CD4-positive, alpha-beta T cell treated with Interleukin-4 for 4 hours (primary cell): ENCODE data around the gene FLII.
A peak's percentile ranks its signal among the peaks of the same experiment; 100 is the strongest.
"Not testable (repeated sequence)": the region's sequence is repeated elsewhere in the genome, so short reads cannot be mapped to it uniquely, and the experiment has no call there.

Experiments
- DNase-seq: peaks from one replicate; pipeline ENCODE4 v3.0.0-alpha.2; 2020

FLII gene

DNA sequence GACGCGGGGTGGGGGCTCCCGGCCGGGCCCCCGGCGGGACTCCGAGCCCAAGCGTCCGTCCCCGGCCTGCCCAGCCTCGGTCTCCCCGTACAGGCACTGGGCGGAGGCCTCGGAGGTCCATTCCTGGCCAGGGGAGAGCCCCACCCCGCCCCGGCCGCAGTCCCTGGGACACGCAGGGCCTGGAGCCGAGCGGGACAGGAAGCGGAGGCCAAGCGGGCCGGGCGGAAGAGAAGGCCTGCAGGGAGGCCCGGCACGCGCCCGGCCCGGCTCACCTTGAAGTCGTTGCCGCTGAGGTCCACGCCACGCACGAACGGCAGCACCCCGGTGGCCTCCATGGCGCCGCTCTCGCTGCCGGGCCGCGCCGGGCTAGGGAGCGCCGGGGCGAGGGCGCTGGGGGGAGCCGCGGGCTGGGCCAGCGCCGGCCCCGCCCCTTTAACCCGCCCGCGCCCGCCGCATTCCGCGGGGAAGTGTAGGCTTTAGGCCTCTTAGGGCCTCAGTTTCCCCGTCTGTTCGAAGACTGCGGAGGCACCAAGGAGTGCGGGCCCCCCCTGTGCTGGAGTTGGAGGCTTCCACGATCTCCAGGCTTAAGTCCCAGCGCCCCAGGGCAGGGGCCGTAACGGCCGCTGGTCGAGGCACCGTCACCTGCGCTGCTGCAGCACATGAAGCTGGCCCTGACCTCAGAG, at the start of gene FLII:
Gene FLII (minus strand): TSS at position 383 of the 683 bp plus-strand sequence. CDS start 48 bp downstream, at position 335.
- DNase-seq: peak; percentile 29

DNA sequence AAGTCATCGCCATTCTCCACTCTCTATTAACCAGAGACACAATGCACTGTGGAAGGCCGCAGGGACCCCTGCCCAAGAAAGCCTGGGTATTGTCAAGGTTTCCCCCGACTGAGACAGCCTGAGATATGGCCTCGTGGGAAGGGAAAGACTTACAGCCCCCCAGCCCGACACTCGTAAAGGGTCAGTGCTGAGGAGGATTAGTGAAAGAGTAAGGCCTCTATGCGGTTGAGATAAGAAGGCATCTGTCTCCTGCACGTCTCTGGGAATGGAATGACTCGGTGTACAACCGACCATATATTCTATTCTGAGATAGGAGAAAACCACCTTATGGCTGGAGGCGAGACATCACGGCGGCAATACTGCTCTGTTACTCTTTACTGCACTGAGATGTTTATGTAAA, 44.7 kb upstream of the FLII start:
- not testable (repeated sequence) for DNase-seq

DNA sequence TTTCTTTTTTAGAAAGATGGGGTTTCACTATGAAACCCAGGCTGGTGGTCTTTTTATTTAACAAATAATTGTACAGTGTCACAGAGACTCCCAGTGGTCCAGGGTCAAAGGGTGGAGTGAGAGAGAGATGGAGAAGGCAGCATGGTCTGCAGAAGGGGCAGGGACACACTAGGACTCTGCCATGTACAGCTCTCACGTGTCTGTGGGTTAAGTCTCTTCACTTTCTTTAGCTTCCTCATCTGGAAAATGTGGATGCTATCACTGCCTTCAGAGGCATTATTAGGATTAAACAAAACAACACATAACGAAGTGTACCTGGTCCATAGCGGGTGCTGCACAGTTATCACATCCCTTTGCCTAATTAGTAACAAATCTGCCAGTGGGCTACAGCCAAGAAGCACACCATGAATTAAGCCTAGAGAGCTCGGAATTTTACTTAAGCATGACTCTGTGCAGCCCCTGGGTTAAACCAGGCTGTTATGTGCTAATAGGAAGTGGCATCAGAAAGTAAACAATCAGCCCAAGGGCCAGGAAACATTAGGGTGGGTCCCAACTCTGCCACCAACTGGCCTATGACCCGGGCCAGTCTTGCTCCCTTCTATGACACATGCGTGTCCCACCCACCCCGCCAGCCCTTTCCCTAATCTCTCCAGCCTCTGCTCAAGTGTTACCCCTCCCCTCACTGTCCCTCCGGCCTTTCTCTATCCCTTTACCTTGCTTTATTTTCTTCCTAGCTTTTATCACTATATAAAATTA, 42.4 kb upstream of the FLII start:
- DNase-seq: no peak

DNA sequence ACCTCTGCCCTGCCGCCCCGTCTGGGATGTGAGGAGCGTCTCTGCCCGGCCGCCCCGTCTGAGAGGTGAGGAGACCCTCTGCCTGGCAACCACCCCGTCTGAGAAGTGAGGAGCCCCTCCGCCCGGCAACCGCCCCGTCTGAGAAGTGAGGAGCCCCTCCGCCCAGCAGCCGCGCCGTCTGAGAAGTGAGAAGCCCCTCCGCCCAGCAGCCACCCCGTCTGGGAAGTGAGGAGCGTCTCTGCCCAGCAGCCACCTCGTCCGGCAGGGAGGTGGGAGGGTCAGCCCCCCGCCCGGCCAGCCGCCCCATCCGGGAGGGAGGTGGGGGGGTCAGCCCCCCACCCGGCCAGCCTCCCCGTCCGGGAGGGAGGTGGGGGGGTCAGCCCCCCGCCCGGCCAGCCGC, 39.5 kb upstream of the FLII start:
- not testable (repeated sequence) for DNase-seq

DNA sequence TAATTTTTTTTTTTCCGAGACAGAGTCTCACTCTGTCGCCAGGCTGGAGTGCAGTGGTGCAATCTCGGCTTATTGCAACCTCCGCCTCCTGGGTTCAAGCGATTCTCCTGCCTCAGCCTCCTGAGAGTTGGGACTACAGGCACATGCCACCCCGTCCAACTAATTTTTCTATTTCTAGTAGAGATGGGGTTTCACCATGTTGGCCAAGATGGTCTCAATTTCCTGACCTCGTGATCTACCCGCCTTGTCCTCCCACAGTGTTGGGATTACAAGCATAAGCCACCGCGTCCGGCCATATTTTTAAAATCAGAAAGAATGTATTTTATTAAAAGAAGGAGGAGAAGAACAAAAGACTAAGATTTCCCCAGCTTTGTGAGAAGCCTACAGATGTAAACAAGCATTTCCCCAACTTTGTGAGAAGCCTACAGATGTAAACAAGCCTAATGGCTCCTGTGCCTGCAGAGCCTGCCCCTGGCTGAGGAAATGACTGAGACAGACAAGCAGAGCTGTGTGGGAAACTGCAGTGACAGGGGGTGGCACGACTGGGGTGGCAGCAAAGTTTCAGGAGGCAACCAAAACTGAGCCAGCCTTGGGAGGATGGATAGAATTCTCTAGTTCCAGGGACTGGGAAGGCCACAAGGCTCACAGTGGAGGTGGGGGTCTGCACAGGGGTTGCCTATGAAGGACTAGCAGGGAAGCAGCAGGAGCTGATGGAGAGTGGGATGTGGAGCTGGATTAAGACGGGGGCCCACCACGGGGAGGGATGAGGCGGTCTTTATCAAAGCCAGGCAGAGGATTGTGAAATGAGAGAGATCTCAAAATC, 33.4 kb upstream of the FLII start:
- DNase-seq: no peak

DNA sequence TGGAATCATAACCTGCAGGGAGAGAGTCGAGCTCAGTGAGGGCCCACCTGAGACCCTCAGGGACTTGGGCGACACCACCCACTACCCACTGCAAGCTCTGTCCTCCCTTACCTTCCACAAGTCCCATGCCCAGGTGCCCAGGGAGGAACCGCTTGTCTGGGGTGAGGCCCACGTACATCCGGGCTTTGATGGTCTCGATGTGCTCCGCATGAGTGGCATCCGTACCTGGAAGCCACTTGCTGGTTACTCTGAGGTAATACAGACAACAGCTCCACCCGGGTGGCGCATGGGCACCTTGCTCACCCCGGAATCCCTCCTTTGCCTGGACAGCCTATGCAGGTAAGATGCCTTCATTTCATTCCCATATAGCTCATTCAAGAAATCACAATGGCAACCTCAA, 26.8 kb upstream of the FLII start:
- no peak for DNase-seq

DNA sequence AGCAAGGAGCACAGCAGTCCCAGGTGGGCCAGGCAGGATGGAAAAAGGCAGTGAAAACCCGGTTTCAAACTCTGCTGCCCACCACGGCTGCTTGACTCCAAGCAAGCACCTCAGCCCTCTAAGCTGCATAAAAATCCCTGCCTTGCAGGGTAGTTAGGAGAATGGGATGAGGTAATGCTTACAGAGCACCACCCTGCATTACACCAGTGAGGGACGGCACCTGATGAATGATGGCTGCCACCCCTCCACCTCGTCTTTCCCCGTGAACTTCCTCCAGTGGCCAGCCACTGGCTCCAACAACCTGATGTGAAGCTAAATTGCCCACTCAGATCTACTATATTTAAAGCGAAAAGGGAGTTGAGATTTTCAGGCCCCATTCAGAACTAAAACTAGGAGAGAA, 23.2 kb upstream of the FLII start:
- no peak for DNase-seq

DNA sequence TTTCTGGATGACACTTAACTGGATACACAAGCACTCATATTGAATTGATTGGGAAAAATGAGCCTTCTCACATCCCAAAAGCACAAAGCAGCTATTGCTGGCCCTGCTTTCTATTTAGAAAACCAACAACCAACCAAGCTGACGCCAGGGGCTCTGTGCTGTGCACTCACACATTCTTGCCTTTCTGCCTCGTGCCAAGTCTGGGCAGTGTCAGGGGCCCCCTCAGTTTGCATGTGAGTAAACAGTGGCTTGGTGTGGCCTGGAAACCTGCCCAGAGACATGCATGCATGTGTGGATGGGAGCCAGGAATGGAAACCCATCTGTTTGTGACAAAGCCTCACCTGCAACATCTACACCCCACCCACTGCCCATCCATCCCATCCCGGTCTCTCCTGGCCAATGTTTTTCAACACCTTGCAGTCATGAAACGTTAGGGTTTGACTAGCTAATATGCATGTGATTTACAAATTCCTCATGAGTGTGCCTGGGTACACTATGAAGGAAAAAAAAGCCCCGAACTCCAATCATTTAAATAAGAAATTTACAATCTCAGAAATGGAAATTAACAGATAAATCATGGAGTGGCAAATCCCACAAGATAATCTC, 22.3 kb upstream of the FLII start:
- no peak for DNase-seq

DNA sequence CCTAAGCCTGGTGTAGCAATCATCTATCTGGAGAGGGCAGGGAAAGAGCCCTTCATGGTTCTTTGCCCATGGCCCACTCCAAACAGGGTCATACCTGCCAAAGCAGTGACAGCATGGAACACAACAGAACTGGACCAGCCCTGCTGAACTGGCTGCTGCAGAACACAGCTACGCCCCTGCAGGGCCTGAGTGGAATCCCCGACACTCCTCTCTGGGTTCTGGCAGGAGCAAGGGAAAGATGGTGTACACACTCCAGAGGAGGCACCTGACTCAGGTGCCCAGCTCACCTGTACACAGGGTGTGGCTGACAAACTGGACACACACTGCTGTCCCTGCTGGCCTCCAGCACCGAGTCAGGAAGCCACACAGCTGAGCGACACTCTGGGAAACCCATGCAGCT, 21.7 kb upstream of the FLII start:
- no peak for DNase-seq

DNA sequence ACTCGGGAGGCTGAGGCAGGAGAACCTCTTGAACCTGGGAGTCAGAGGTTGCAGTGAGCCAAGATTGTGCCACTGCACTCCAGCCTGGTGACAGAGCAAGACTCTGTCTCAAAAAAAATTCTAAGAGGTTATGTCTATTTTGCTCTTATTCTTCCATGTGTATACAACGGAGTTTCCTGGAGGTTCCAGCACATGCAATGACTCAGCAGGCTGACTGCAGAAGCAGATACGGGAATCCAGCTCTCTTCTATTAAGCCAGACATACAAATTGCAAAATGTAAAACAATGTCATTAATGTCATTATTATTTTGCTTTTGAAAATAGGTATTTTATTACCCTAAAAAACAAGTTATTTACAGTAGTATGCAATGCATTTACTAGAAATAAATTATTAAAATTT, 20.3 kb upstream of the FLII start:
- DNase-seq: no peak

DNA sequence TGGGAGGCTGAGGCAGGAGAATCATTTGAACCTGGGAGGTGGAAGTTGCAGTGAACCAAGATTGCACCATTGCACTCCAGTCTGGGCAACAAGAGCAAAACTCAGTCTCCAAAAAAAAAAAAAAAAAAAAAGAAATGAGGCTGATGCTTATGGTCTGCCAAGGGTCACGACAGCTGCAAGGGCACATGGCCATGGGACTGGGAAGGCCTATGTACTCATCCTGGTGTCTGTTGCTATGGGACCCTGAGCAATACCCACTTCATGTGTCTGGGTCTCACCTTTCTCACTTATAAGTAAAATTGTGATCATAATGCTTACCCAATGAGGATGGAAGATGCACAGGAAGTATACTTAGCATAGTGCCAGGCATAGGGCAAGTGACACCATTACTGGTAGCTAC, 18.5 kb upstream of the FLII start:
- DNase-seq: no peak

DNA sequence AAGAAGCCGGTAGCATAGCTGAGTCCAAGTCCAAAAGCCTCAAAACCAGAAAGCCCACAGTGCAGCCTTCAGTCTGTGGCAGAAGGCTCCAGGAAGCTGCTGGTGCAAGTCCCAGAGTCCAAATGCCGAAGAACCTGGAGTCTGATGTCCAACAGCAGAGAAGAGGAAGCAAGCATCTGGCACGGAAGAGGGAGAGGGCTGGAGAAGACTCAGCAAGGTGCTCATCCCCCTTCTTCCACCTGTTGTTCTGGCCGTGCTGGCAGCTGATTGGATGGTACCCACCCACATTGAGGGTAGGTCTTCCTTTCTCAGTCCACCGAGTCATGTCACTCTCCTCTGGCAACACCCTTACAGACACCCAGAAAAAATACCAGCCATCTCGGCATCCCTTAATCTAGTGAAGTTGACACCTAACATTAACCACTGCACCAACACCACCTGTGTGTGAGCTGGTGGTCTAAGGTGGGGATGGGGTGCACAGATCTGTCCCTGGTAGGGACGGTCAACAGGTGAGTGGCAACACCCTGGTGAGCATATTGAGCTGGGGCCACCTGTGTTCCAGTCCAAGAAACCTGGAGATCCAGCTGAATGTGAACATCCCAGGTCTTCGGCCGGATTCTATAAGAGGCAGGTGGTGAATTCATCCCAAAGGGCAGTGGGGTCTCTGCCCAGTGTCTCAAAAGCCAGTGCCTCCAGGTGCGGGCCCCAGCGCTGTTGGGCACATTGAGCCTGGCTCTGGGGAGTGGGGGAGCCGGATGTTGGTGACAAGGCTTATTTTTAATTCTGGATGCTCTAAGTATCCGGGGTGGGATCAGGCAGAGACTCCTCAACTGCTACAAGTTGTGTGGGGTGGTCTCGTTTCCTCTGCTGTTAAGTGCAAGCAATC, 11.8 kb upstream of the FLII start:
- DNase-seq: no peak

DNA sequence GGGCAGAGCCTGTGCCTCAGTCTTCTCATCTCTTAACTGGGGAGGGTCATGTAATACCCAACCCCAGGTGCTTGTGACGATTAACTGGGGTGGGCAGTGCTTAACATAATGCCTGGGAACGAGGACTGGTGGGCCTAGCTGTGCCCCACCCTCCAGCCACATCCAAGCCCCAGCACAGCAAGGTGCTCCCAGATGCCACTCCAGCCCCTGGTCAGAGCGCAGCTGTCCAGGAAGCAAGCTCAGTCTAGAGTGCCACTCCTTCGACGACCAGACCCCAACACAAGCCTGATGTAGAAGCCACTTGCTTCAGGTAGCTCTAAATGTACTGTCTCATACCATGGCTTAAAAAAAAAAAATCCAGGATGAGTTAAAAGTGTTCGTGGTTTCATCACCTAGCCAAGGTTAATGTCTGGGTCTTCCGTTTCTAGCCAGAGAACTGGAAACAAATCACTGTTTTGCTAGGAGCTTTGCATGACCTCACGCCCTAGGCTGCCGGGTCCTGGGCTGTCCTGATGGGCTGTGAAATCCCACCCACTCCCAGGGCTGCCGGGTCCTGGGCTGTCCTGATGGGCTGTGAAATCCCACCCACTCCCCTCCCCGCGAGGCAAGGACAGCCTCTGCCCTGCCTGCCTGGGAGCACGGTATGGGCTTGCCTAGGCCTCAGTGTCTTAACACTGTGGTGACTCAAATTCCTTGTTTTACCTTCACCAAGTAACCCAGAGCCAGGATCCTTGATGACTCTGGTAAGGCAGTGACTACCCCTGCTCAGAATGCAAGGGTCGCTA, 9.6 kb upstream of the FLII start:
- no peak for DNase-seq

DNA sequence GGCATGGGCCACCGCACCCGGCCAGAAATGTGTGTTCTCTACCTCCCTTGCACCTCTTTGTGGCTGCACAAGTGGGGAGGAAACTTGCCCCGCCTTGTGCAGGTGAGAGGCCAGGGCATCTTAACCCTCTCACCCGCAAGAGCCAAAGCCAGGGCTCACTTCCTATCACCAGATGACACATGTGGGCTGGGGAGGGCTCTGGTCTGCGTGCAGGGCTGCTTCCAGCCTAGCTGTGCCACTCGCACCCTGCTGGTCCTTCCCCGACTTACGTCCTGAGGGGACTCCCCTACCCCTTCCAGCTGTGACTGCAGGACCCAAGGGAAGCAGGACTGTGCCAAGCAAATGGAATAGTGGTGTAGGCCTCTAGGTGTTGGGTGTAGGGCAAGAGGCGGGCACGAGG, 8.8 kb upstream of the FLII start:
- no peak for DNase-seq

DNA sequence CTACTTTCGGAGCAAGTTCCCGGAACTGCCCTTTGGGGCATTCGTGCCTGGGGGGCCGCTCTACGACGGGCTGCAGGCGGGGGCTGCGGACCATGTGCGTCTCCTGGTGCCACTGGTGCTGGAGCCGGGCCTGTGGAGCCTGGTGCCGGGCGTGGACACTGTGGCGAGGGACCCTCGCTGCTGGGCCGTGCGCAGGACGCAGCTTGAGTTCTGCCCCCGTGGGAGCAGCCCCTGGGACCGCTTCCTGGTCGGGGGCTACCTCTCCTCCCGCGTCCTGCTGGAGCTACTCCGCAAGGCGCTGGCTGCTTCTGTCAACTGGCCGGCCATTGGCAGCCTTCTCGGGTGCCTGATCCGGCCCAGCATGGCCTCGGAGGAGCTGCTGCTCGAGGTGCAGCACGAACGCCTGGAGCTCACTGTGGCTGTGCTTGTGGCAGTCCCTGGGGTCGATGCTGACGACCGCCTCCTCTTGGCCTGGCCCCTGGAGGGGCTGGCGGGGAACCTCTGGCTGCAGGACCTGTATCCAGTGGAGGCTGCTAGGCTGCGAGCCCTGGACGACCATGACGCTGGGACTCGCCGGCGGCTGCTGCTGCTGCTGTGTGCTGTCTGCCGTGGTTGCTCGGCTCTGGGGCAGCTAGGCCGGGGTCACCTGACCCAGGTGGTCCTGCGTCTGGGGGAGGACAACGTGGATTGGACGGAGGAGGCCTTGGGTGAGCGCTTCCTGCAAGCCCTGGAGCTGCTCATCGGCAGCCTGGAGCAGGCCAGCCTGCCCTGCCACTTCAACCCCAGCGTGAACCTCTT, 5.5 kb upstream of the FLII start:
- DNase-seq: no peak

DNA sequence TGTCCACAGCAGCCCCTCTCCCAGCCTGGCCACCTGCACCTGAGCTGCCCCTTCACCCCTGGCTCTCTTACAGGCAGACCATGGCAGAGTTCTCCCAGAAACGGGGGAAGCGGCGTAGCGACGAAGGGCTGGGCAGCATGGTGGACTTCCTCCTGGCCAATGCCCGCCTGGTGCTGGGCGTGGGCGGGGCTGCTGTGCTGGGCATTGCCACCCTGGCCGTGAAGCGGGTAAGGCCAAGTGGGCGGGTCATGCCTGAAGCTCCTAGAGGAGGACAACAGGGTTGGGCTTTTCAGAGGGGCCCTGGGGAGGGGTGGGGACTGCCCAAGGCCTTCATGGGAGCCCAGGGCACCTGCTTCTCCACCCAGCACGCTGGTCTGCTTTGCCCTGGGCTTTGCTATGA, 4.1 kb upstream of the FLII start:
- no peak for DNase-seq

DNA sequence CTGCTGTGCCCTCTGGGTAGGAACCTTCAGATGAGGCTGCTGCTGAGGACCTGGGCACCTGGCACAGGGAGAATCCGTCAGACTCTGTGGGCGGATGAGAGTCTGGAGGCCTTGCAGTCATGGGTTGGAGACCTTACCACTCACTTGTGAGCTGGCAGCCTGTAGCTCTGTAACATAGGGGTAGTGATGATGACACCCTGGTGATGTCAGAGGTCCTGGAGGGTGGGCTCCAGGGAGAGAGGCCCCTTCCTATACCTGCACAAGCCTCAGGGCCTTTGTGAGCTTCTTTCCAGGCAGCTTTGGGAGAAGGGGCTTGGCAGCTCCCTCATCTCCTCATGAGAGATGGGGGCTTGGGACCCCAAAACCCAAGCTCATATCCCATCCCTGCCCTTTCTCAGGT, 3.6 kb upstream of the FLII start:
- DNase-seq: no peak

DNA sequence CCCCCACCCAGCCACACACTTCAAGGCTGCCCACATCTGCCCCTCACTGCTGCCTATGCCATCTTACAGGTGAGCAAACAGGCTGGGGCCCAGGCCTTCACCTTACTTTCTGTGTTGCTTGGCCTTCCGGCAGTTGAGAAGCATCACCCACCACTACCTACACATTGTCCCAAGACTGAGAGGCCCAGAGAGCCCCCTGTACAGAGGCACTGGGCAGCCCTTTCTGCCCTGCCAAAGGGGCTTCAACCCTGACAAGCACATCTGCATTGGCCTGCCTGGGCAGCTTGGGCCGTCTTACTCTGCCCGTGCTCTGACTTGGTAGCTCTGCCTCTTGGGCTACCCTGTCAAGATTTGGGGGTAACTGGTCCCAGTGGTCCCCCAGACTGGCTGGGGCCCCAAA, 3.1 kb upstream of the FLII start:
- DNase-seq: no peak

DNA sequence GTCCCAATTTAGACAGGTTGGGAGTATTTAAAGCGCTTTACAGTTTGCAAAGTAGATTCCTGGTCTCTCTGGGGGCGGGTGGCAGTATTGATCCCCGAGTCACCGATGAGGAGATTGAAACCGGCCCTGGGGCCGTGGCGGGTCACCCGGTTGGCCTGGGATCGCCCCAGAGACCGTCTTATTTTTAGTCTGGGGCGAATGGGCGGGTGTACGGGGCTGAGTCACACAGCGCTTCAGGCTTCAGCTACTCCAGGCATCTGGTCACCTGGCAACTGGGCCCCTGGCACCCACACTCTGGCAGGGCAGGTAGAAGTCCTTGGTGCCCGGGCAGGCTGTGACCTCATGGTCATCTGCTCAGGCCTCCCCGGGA, 2.6 kb upstream of the FLII start:
- DNase-seq: peak; percentile 27

DNA sequence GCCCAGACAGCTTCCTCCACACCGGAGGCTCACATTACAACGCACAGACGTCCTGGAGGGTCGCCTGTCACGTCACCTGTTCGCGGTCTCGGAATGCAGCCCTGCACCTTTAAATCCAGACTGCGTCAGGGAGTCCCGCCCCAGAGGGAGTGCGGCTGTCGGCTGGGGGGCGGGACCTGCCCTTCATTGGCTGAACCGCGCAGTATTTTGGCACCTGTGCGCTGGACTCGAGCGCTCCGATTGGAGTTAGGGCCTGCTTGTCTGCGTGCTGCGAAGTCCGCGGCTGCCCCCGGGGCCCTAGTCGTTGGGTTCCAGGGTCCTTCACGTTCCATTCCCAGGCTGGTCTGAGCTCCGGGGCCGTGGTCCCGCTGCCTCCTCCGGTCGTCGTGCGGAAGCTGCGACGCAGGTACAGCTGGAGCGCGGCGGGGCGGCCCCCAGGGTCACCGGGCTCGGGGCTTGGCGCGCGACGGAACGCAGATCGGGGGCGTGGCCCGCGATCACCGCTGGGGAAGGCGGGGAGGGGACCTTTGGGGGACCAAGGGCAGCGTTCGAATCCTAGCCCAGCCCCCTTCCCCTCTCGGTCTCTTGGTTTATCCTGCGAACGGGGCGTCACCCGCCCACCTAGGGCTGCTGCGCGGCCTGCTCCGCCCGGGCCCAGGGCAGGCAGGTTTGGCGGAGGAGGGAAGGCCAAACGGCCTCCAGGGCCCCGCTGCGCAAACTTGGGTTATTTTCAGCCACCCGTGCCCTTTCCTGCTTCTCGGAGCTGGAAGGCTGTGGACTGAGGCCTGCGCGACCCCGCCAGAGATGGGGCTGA, 2.0 kb upstream of the FLII start, which contains the start of gene MIEF2:
Gene MIEF2 (plus strand): TSS at position 331 of the 814 bp plus-strand sequence. CDS start 2,059 bp downstream, outside the sequence.
- peak; percentile 92 for DNase-seq
